ENCODE results near the gene ARHGDIB. TPM values are rescaled to one million over a fixed set of nuclear protein-coding genes. Genes with fewer than 3 reads are reported as not detected.

ARHGDIB gene
- 4.3 TPM for total RNA-seq (2021; ENCODE audit: unreplicated experiment)
- 1.6 and 2.3 TPM in 2 replicates for polyA plus RNA-seq (2012)
- Bru-seq, nascent RNA = percentile 18 among the genes with signal in this experiment
- percentile 19 among the genes with signal in this experiment for BruChase-seq, experiment 1, labeled RNA remaining after a 6-hour chase
- BruChase-seq, experiment 2, labeled RNA remaining after a 2-hour chase = percentile 9 among the genes with signal in this experiment
- long read RNA-seq = 0 reads

DNA sequence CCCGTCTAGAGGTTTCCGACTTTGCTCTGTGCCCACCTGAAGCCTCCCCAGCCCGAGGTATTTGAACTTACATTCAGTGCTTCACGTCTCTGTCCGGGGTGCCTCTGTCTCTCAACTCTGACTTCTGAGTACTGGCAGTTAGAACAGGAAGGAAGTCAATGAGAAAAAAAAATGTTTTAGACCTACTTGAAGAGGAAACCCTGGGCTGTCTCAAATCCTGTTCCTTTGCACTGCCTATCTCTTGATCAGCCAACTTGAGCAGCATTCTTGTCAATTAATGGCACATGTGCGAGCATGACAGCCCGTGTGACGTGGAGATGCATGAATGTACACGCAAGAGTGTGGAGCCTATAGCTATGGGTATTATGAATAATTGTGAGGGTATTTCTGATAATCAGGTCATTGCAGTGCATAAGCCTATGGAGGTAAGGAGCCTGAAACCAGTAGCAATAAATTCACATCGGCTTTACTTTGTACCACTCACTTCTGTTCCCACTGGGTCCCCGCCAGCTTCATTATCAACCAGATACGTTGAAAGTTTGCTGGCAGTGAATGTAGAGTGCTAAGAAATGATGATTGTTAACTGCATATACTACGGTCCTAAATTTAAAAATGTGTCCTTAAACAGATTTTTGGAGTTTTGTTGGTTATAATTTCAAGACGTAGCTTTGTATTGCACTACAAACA lies at the start of gene ARHGDIB:
Gene ARHGDIB (minus strand): TSS at position 136 of the 687 bp plus-strand sequence. CDS start 10,889 bp downstream, outside the sequence.
- H3K79me2 ChIP-seq (ENCODE audit: insufficient read depth, low read length) = no peaks in the 10 kb centered on the region
- TF ChIP-seq YY1 (IDR thresholded peaks at IDR 0.05; ENCODE audit: extremely low read depth, insufficient replicate concordance, low read depth, low read length) (no peak), FOSL1 (IDR thresholded peaks at IDR 0.05; ENCODE audit: low read depth) (no peak), EZH2phosphoT487 (IDR thresholded peaks at IDR 0.05; ENCODE audit: borderline replicate concordance) (no peak), CBX3 (IDR thresholded peaks at IDR 0.05; ENCODE audit: low read depth) (no peak), EGR1 (IDR thresholded peaks at IDR 0.05; ENCODE audit: low read depth) (no peak), RAD21 (IDR thresholded peaks at IDR 0.05; ENCODE audit: low read depth) (no peak), TCF7L2 (IDR thresholded peaks at IDR 0.05; ENCODE audit: borderline replicate concordance, extremely low read depth, insufficient read depth, insufficient read length) (no peak), POLR2A (IDR thresholded peaks at IDR 0.05; ENCODE audit: borderline replicate concordance, extremely low read depth, insufficient read depth, insufficient read length) (no peak)
- TF ChIP-seq, protein P1, sequence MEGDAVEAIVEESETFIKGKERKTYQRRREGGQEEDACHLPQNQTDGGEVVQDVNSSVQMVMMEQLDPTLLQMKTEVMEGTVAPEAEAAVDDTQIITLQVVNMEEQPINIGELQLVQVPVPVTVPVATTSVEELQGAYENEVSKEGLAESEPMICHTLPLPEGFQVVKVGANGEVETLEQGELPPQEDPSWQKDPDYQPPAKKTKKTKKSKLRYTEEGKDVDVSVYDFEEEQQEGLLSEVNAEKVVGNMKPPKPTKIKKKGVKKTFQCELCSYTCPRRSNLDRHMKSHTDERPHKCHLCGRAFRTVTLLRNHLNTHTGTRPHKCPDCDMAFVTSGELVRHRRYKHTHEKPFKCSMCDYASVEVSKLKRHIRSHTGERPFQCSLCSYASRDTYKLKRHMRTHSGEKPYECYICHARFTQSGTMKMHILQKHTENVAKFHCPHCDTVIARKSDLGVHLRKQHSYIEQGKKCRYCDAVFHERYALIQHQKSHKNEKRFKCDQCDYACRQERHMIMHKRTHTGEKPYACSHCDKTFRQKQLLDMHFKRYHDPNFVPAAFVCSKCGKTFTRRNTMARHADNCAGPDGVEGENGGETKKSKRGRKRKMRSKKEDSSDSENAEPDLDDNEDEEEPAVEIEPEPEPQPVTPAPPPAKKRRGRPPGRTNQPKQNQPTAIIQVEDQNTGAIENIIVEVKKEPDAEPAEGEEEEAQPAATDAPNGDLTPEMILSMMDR (IDR thresholded peaks at IDR 0.05 in 2 of 3, conservative IDR thresholded peaks at IDR 0.05 in 1 of 3; ENCODE audit: borderline replicate concordance in 1 of 3, insufficient read depth in 1 of 3, low read depth in 2 of 3, low read length in 2 of 3) = no peak
- no peaks in the 10 kb centered on the region for H4K20me1 ChIP-seq (ENCODE audit: insufficient read depth)
- no peak within 1 kb of the TSS for H3K27ac ChIP-seq (ENCODE audit: low read depth, low read length)
- ChIA-PET POLR2A (no interaction called here), RAD21 (ENCODE audit: low non-redundant PET in 1 of 2, low total read pairs in 2 of 2, uncharacterized antibody in 2 of 2, unreplicated experiment in 2 of 2) (no interaction called here), CTCF (no interaction called here)
- no peaks in the 10 kb centered on the region for H3K36me3 ChIP-seq (ENCODE audit: control insufficient read depth in 1 of 2, insufficient read depth in 2 of 2, low read length in 2 of 2)
- peaks cover 0 to 7% of the 10 kb centered on the region in 2 experiments; a peak in 2 of 4 replicates for H3K4me1 ChIP-seq (ENCODE audit: control insufficient read depth in 1 of 2, insufficient read depth in 2 of 2, low read length in 2 of 2)
- no peak for ATAC-seq
- H3K9me2 ChIP-seq (ENCODE audit: insufficient read depth) = no peaks in the 10 kb centered on the region
- no TSS peak for BruUV-seq (replicated peaks)
- intact Hi-C loops (cut with micrococcal nuclease) = no loop called here
- peak within 1 kb of the TSS; percentile 10; the same call in 1 of the 2 replicates for H3K4me2 ChIP-seq (ENCODE audit: low read length)
- H3K27me3 ChIP-seq (ENCODE audit: insufficient read depth, low read length) = no peaks in the 10 kb centered on the region
- no peak within 1 kb of the TSS for H3K9ac ChIP-seq (ENCODE audit: low read length)
- no peak within 1 kb of the TSS for H3K4me3 ChIP-seq (replicated peaks in 1 of 2; ENCODE audit: low read depth in 1 of 2, low read length in 2 of 2)
- no peaks in the 10 kb centered on the region for H3K9me3 ChIP-seq (ENCODE audit: control insufficient read depth in 1 of 2, insufficient read depth in 1 of 2, low read depth in 1 of 2, low read length in 2 of 2)
- DNase-seq (ENCODE audit: low read depth, low spot score) = no peak
- H2AFZ ChIP-seq (ENCODE audit: low read depth, low read length, poor library complexity, severe bottlenecking) = peak within 1 kb of the TSS; percentile 43
